ENCODE results near the gene NUDT13.

- TF ChIP-seq CTCF (IDR thresholded peaks at IDR 0.05) = no peak
- TF ChIP-seq POLR2A (IDR thresholded peaks at IDR 0.05) = no peak
Measured at GRCh38 chr10:73075829-73076228, 34.4 kb upstream of the NUDT13 start.

Data from right lobe of liver (tissue), 4 donors.